EH (cell line): ENCODE results near the gene NEUROD4.

Experiments
- DNase-seq: peaks from one replicate; pipeline ENCODE4 v3.0.0-alpha.2; 2015; ENCODE audit warnings: low read depth

NEUROD4 gene

GRCh38 chr12:54997929-54998522, 21.7 kb upstream of the NEUROD4 start:
- DNase-seq, result no peak

DNA sequence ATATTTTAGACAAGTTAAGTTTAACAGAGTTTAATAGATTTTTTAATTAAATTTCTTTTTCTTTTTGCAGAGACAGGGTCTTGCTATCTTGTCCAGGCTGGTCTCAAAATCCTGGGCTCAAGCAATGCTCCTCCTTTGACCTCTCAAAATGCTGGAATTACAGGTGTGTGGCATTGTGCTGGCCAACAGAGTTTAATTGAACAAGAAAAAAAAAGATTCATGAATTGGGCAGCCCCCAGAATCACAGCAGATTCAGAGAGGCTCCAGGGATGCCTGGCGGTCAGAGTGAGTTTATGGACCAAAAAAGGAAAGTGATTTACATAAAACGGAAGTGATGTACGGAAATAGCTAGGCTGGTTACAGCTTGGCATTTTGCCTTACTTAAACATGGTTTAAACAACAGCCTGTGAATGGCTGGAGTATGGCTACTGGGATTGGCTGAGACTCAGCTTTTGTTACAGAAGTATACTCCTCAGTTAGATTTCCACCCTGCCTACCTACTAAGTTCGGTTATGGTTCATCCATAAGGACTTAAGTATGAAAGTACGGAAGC, 20.7 kb upstream of the NEUROD4 start:
- DNase-seq, result peak; percentile 7

DNA sequence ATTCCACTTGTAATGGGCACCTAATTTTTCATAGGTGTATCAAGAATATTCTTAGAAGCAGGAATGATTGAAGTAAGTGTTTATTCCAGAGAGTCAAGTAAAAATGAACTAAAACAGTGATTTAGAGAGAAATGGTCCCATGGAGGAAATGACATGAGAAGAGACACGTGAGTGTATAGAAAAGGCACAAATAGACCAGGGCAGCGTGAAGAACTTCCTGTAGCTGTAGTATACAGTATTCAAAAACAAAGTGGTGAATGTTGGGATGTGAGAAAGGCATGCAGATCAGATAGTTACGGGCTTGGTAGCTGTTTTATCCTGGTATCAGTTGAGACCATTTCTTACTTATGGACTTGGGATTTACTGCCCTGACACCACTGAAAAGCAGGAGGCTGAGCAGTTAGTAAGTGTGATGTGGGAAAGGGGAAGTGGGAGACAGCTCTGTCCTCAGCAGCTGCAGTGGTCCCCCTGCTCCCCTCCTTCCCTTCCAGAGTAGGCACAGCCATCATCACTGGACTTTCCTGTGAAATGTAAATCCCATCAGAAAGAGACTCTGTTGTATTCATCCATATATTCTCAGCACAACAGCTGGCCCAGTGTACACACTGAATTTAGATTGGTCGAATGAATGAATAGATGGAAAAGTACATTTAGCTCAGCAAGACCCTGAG, 18.4 kb upstream of the NEUROD4 start:
- DNase-seq, result no peak

DNA sequence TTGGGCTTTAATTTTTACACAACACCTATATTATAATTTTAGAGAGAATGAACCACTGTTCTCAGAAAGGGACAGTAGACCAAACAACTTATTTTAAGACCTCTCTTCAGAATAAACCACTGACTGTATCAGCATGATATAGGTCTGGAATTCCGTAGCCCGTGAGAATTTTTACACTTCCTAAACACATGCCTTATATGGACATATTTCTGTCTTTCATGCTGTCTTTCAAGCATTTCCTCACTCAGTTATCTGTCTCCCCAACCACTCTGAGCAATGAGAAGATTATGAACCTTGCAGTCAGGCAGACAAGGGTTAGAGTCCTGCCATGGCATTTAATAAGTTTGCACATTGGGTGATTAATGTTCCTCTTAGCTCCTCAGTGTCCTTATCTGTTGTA, 17.4 kb upstream of the NEUROD4 start:
- peak; percentile 8 for DNase-seq

GRCh38 chr12:55008944-55009585, 10.7 kb upstream of the NEUROD4 start:
- DNase-seq, result no peak

GRCh38 chr12:55017416-55017925, 2.3 kb upstream of the NEUROD4 start:
- no peak for DNase-seq

- no peak for DNase-seq
These were observed 4.8 kb downstream of the NEUROD4 start for GRCh38 chr12:55024575-55024974.

DNA sequence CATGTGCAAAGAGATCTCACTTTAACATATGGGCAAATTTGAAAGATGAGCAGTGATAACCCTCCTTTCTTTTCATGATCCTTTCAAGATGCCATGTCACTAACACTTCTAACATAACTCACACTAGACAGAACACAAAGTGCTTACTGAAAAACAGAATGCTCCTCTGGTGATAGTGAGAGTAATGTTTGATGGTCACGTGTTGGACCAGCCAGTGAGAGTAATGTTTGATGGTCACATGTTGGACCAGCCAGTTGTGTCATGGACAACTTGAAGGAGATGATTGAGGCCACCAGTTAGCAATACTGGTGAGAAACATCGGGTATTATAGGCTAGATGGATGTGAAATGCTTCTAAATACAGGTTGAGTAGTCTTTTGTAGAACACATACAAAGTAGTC, 5.7 kb downstream of the NEUROD4 start:
- DNase-seq, result no peak

DNA sequence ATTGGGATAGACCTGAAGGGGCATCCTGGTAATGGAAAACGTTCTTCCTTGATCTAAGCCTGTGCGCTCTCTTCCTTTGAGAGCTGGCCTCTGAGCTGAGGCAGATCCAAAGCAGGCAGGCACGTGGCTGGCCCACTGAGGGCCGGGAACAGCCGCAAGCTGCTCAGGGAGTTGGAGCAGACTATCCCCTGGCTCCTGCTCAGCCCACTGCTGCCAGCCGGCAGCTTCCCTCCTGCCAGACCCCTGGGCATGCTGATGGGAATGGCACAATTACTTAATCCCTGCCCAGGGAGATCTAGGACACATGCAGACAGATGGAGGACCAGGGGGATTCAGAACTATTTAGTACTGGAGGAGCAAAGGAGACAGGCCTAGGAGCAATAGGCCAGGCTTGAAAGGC, 14.4 kb downstream of the NEUROD4 start:
- no peak for DNase-seq

- DNase-seq, result no peak
These were observed 16.7 kb downstream of the NEUROD4 start for GRCh38 chr12:55036326-55037115.

DNA sequence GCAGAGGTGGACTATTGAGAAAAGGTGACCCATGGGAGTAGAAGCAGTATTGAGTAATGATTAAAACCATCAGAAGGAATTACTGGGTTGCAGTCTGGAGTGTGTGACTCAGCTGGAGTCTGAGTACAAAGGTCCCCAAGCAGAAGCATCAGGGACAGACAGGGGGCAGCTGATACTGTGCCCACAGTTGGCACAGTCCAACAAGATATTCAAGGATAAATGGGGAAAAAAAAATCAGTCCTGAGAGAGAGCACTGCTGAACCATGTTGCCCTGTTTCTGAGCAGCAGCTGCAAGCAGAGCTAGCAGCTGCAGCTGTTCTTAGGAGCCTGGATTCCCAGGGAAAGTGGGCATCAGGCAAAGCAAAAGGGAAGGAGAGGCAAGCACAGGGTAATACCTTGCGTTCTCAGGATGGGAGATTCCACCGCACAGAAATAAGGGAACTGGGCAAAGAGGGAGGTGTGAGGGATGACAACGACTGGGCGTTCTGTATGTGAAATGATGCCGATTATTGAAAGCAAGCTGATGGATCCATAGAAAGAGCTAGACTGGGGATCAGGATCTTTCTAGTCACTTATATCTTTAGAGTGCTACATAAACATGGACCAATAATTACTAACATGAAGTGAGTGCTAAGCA, 17.7 kb downstream of the NEUROD4 start:
- DNase-seq, result no peak

- no peak for DNase-seq
These were observed 19.9 kb downstream of the NEUROD4 start for GRCh38 chr12:55039395-55040354.

DNA sequence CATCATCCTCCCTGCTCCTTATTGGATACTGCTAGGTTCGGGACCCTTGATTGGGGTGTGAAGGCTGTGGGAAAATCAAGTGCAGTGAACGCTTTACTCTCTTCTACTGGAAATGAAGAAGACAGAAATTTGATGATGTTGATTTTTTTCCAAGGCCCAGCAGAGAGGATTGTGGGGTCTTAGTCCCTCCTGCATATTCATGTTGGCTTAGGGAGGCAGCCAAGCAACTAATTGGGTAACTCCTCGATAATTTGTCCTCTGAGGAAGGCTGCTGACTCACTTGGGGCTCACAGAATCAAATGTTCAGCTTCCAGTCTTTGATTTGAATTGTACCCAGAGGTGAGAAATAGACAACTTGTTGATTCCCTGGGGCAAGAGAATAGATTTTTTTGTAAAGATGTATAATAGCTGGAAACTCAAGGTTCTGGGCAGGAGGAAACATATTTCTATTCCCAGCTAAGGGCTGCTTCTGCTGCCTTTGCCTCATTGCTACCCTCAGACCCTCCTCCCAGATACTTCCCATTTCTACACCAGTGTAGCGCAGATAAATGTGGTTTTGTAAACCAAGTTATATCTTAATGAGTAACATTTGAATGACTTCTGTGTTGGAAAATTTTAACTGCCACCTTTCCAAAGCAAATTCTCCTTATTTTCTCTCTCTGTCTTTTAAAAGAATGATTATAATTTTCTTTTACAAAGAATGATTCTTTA, 21.7 kb downstream of the NEUROD4 start:
- no peak for DNase-seq

DNA sequence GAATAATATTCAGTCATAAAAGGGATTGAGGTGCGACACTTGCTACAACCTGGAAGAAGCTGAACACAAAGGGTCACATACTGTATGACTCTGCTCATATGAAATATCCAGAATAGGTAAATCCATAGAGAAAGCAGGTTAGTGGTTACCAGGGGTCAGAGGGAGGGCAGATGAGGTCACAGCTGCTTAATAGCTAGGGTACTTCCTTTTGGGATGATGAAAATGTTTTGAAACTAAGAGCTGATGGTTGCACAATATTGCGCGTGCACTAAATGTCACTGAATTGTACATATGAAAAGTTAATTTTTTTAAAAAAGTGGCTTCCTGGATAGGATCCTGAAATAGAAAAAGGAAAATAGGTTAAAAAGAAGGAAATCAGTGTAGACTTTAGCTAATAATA, 23.8 kb downstream of the NEUROD4 start:
- DNase-seq, result no peak

GRCh38 chr12:55044135-55044534, 24.4 kb downstream of the NEUROD4 start:
- no peak for DNase-seq

DNA sequence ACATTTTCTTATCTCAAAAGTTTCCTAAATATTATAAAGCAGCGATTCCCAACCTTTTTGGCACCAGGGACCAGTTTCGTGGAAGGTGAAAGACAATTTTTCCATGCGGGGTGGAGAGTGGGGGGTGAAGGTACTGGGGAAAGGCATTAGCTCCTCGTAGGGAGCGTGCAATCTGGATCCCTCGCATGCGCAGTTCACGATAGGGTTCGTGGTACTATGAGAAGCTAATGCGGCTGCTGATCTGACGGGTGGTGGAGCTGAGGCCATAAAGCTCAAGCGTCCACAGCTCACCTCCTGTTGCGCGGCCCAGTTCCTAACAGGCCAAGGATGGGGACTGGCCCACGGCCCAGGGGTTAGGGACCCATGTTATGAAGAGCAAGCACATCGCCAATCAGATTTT, 29.9 kb downstream of the NEUROD4 start:
- no peak for DNase-seq

DNA sequence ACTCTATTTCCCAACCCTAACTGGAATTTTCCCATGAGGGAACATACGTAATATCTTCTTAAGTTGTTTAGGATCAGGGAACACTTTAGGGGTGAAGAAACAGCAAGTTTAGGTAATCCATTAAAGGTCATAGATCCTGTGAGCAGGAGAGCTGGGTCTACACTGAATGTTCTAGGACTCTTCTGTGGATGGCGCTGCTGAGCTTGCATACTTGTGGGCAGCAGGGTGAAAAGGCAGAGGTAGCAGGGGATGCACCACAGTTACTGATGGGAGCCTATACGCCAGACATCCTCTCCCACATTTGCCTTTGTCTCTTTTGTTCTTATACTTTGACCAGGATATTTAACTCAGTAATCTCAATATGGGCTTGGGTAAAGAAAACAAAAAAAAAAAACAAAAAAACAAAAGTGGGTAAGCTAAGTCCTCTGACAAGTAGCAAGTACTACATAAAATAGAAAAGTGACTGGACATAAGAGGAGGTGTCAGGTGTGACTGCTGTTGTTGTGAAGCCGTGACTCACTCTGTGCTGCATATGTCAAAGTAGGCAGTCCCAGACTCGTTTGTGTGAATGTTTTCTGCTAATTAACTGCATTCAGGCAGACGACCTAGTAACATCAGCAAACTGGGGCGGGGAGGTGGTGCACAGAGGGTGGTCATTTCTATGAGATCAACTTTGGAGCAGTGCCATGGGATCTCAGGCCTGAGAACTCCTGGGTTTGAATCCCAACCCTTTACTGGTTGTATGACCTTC, 31.6 kb downstream of the NEUROD4 start:
- no peak for DNase-seq

DNA sequence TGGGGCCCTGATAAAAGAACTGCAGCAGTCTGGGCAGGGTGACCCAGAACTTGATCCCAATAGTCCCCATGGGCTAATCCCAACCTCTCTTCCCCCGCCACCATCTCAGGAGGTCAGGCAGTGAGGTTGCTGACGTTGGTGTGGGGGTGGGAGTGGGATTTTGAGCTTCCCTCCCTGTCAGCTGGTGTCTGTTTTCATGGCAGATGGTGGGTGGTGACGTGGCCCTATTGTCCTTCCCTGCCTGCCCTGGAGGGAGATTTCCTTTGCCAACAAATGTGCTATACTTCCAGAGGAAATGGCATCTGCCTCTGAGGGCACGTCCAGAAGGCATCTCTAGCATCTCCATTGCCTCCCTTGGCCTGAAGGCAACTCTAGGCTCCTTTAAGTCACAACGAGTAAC, 37.7 kb downstream of the NEUROD4 start:
- no peak for DNase-seq

- DNase-seq, result no peak
These were observed 38.3 kb downstream of the NEUROD4 start for GRCh38 chr12:55058082-55058481.
